ENCODE data around the gene ARL4D.

Gene ARL4D

GRCh38 chr17:43430936-43431713 is 32.3 kb downstream of the ARL4D start:
- Histone ChIP-seq H3K36me3 (ENCODE audit: control insufficient read depth, insufficient read depth, low read length) (no peaks in the 10 kb centered on the region), H3K27me3 (ENCODE audit: control insufficient read depth, insufficient read depth, low read length) (no peaks in the 10 kb centered on the region), H3K4me3 (ENCODE audit: low read depth, low read length) (no peak overlapping the region), H2AFZ (peak overlapping the region; percentile 9), H3K4me2 (ENCODE audit: low read length) (no peak overlapping the region), H3K9ac (no peak overlapping the region), H3K27ac (no peak overlapping the region), H3K79me2 (no peaks in the 10 kb centered on the region), H3K4me1 (peaks cover 5% of the 10 kb centered on the region), H3K9me3 (ENCODE audit: control insufficient read depth, low read length) (no peaks in the 10 kb centered on the region)
- TF ChIP-seq CTCF (IDR thresholded peaks at IDR 0.05): no peak

GRCh38 chr17:43431714-43432523 is 33.1 kb downstream of the ARL4D start:
- Histone ChIP-seq H3K4me3 (ENCODE audit: low read depth, low read length) (no peak overlapping the region), H3K4me2 (ENCODE audit: low read length) (no peak overlapping the region), H3K9ac (no peak overlapping the region), H3K4me1 (peaks cover 5% of the 10 kb centered on the region), H3K9me3 (ENCODE audit: control insufficient read depth, low read length) (no peaks in the 10 kb centered on the region), H2AFZ (no peak overlapping the region), H3K27ac (no peak overlapping the region), H3K27me3 (ENCODE audit: control insufficient read depth, insufficient read depth, low read length) (no peaks in the 10 kb centered on the region), H3K36me3 (ENCODE audit: control insufficient read depth, insufficient read depth, low read length) (no peaks in the 10 kb centered on the region), H3K79me2 (no peaks in the 10 kb centered on the region)
- no peak for TF ChIP-seq CTCF (IDR thresholded peaks at IDR 0.05)

- no peaks in the 10 kb centered on the region for H3K36me3 ChIP-seq (ENCODE audit: control insufficient read depth, insufficient read depth, low read length)
- no peak overlapping the region for H3K9ac ChIP-seq
- no peaks in the 10 kb centered on the region for H3K27me3 ChIP-seq (ENCODE audit: control insufficient read depth, insufficient read depth, low read length)
- peaks cover 5% of the 10 kb centered on the region for H3K4me1 ChIP-seq
- H3K9me3 ChIP-seq (ENCODE audit: control insufficient read depth, low read length): no peaks in the 10 kb centered on the region
- H3K79me2 ChIP-seq: no peaks in the 10 kb centered on the region
- no peak for TF ChIP-seq CTCF (IDR thresholded peaks at IDR 0.05)
- H3K4me3 ChIP-seq (ENCODE audit: low read depth, low read length): no peak overlapping the region
- no peak overlapping the region for H3K27ac ChIP-seq
- peak overlapping the region; percentile 11 for H2AFZ ChIP-seq
- no peak overlapping the region for H3K4me2 ChIP-seq (ENCODE audit: low read length)
Observed at GRCh38 chr17:43434902-43435319, 36.1 kb downstream of the ARL4D start.

GRCh38 chr17:43437756-43438155 is 39.0 kb downstream of the ARL4D start:
- Histone ChIP-seq H3K4me1 (peaks cover 4% of the 10 kb centered on the region), H3K27me3 (ENCODE audit: control insufficient read depth, insufficient read depth, low read length) (no peaks in the 10 kb centered on the region), H3K9ac (no peak overlapping the region), H3K9me3 (ENCODE audit: control insufficient read depth, low read length) (no peaks in the 10 kb centered on the region), H3K4me2 (ENCODE audit: low read length) (no peak overlapping the region), H2AFZ (no peak overlapping the region), H3K36me3 (ENCODE audit: control insufficient read depth, insufficient read depth, low read length) (no peaks in the 10 kb centered on the region), H3K79me2 (no peaks in the 10 kb centered on the region), H3K4me3 (ENCODE audit: low read depth, low read length) (no peak overlapping the region), H3K27ac (no peak overlapping the region)
- no peak for TF ChIP-seq CTCF (IDR thresholded peaks at IDR 0.05)

Data from parathyroid adenoma (tissue), 2 donors.